ENCODE results near the gene GALE. TPM values are rescaled to one million over a fixed set of nuclear protein-coding genes. Genes with fewer than 3 reads are reported as not detected.

Gene GALE
- total RNA-seq, 1 donor from 2014 or later, result 49.9 TPM

GRCh38 chr1:23825762-23826522, 25.4 kb upstream of the GALE start:
- Mint-ChIP-seq H3K9me3 (ENCODE audit: low read depth) (no peaks in the 10 kb centered on the region), H3K4me1 (ENCODE audit: low read depth) (peaks cover 5% of the 10 kb centered on the region), H3K36me3 (ENCODE audit: insufficient read depth) (no peaks in the 10 kb centered on the region), H3K27me3 (no peaks in the 10 kb centered on the region), H3K27ac (peak overlapping the region; percentile 98), H3K4me3 (ENCODE audit: low read depth) (peak overlapping the region; percentile 98)
- TF ChIP-seq CTCF (IDR thresholded peaks at IDR 0.05; ENCODE audit: unreplicated experiment), result no peak
- DNase-seq (ENCODE audit: low spot score, unreplicated experiment), result no peak

- H3K4me1 Mint-ChIP-seq (ENCODE audit: low read depth), result peaks cover 5% of the 10 kb centered on the region
- peak; percentile 78 for DNase-seq (ENCODE audit: low spot score, unreplicated experiment)
- H3K36me3 Mint-ChIP-seq (ENCODE audit: insufficient read depth), result no peaks in the 10 kb centered on the region
- no peaks in the 10 kb centered on the region for H3K9me3 Mint-ChIP-seq (ENCODE audit: low read depth)
- no peaks in the 10 kb centered on the region for H3K27me3 Mint-ChIP-seq
- TF ChIP-seq CTCF (IDR thresholded peaks at IDR 0.05; ENCODE audit: unreplicated experiment), result no peak
- H3K4me3 Mint-ChIP-seq (ENCODE audit: low read depth), result peak within 1 kb of the TSS; percentile 98
- peak within 1 kb of the TSS; percentile 98 for H3K27ac Mint-ChIP-seq
Observed at GRCh38 chr1:23825076-23825761, 24.7 kb upstream of the GALE start, which contains the start of gene HMGCL. Gene HMGCL, minus strand, starts transcription at chr1:23825429. Its CDS starts 14 bp downstream, at chr1:23825415.

GRCh38 chr1:23824711-23825075, 24.1 kb upstream of the GALE start:
- Mint-ChIP-seq H3K4me3 (ENCODE audit: low read depth) (peak overlapping the region; percentile 98), H3K27me3 (no peaks in the 10 kb centered on the region), H3K27ac (peak overlapping the region; percentile 98), H3K36me3 (ENCODE audit: insufficient read depth) (no peaks in the 10 kb centered on the region), H3K9me3 (ENCODE audit: low read depth) (no peaks in the 10 kb centered on the region), H3K4me1 (ENCODE audit: low read depth) (peaks cover 5% of the 10 kb centered on the region)
- DNase-seq (ENCODE audit: low spot score, unreplicated experiment), result no peak
- TF ChIP-seq CTCF (IDR thresholded peaks at IDR 0.05; ENCODE audit: unreplicated experiment), result no peak

- peak overlapping the region; percentile 98 for H3K4me3 Mint-ChIP-seq (ENCODE audit: low read depth)
- no peaks in the 10 kb centered on the region for H3K27me3 Mint-ChIP-seq
- no peak overlapping the region for H3K27ac Mint-ChIP-seq
Observed at GRCh38 chr1:23823767-23824166, 23.2 kb upstream of the GALE start.

More at GRCh38 chr1:23823767-23824166, 23.2 kb upstream of the GALE start:
- no peak for DNase-seq (ENCODE audit: low spot score, unreplicated experiment)
- H3K36me3 Mint-ChIP-seq (ENCODE audit: insufficient read depth), result no peaks in the 10 kb centered on the region
- TF ChIP-seq CTCF (IDR thresholded peaks at IDR 0.05; ENCODE audit: unreplicated experiment), result no peak
- H3K4me1 Mint-ChIP-seq (ENCODE audit: low read depth), result peaks cover 5% of the 10 kb centered on the region
- H3K9me3 Mint-ChIP-seq (ENCODE audit: low read depth), result no peaks in the 10 kb centered on the region
